ENCODE results near the gene BRICD5. TPM values are rescaled to one million over a fixed set of nuclear protein-coding genes. Genes with fewer than 3 reads are reported as not detected.
"Not testable (repeated sequence)": the region's sequence is repeated elsewhere in the genome, so short reads cannot be mapped to it uniquely, and the experiment has no call there.

The BRICD5 gene
- total and polyA plus RNA-seq, 8 donors = 2.9 to 15.3 (median 5.1) TPM

DNA sequence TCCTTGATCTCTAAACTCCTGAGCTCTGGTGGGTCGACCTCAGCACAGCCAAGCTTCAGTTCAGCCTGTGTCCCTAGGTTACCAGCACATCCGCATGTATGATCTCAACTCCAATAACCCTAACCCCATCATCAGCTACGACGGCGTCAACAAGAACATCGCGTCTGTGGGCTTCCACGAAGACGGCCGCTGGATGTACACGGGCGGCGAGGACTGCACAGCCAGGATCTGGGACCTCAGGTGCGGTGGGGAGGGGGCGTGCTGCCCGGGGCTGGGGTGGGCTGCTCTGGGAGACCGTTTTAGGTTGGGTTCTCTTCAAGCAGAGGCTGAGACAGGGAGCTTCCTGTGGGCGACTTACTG is 4.3 kb downstream of the BRICD5 start:
- peak overlapping the region; percentile 62 to 74 for H3K4me3 ChIP-seq
- peaks cover 0 to 46% of the 10 kb centered on the region in 2 donors for H3K36me3 ChIP-seq
- no peak for DNase-seq
- peak overlapping the region in 1 of 2 donors; percentile 95 for H3K27ac ChIP-seq
- no peaks in the 10 kb centered on the region for H3K9me3 ChIP-seq
- no peak for ATAC-seq
- no peaks in the 10 kb centered on the region for H3K27me3 ChIP-seq
- intact Hi-C loops (cut with DNase I) = no loop called here
- H3K4me1 ChIP-seq = peaks cover 13 to 32% of the 10 kb centered on the region in 2 donors
- TF ChIP-seq, protein P1, sequence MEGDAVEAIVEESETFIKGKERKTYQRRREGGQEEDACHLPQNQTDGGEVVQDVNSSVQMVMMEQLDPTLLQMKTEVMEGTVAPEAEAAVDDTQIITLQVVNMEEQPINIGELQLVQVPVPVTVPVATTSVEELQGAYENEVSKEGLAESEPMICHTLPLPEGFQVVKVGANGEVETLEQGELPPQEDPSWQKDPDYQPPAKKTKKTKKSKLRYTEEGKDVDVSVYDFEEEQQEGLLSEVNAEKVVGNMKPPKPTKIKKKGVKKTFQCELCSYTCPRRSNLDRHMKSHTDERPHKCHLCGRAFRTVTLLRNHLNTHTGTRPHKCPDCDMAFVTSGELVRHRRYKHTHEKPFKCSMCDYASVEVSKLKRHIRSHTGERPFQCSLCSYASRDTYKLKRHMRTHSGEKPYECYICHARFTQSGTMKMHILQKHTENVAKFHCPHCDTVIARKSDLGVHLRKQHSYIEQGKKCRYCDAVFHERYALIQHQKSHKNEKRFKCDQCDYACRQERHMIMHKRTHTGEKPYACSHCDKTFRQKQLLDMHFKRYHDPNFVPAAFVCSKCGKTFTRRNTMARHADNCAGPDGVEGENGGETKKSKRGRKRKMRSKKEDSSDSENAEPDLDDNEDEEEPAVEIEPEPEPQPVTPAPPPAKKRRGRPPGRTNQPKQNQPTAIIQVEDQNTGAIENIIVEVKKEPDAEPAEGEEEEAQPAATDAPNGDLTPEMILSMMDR (IDR thresholded peaks at IDR 0.05) = no peak

GRCh38 chr16:2205967-2206313 is 4.7 kb downstream of the BRICD5 start:
- Histone ChIP-seq H3K9me3 (no peaks in the 10 kb centered on the region), H3K27ac (peak overlapping the region; percentile 95 to 96), H3K4me1 (peaks cover 13 to 31% of the 10 kb centered on the region in 2 donors), H3K27me3 (no peaks in the 10 kb centered on the region), H3K4me3 (peak overlapping the region; percentile 62 to 74), H3K36me3 (peaks cover 0 to 42% of the 10 kb centered on the region in 2 donors)
- TF ChIP-seq, protein P1 (IDR thresholded peaks at IDR 0.05) = no peak
- intact Hi-C loops (cut with DNase I) = no loop called here
- ATAC-seq (peak; percentile 12), DNase-seq (peak in 2 of 4 donors; percentile 57 to 84)

GRCh38 chr16:2205104-2205966 is 5.3 kb downstream of the BRICD5 start, which contains the start of gene MLST8:
MLST8 (plus strand) TSS chr16:2205454; CDS start chr16:2206086, 632 bp downstream.
- no peaks in the 10 kb centered on the region for H3K27me3 ChIP-seq
- TF ChIP-seq, protein P1 (IDR thresholded peaks at IDR 0.05) = no peak
- peaks cover 0 to 37% of the 10 kb centered on the region in 2 donors for H3K36me3 ChIP-seq
- ATAC-seq = peak; percentile 97
- intact Hi-C loops (cut with DNase I) = no loop called here
- peaks cover 13 to 31% of the 10 kb centered on the region in 2 donors for H3K4me1 ChIP-seq
- peak; percentile 88 to 96 (median 92) for DNase-seq
- H3K9me3 ChIP-seq = no peaks in the 10 kb centered on the region
- H3K4me3 ChIP-seq = peak within 1 kb of the TSS; percentile 62 to 74
- peak within 1 kb of the TSS; percentile 95 to 96 for H3K27ac ChIP-seq

- peak overlapping the region; percentile 62 to 74 for H3K4me3 ChIP-seq
- intact Hi-C loops (cut with DNase I) = no loop called here
- H3K27ac ChIP-seq = peak overlapping the region; percentile 95 to 96
- H3K9me3 ChIP-seq = no peaks in the 10 kb centered on the region
- H3K27me3 ChIP-seq = peaks cover 0 to 6% of the 10 kb centered on the region in 2 donors
- no peak for DNase-seq
- H3K4me1 ChIP-seq = peaks cover 13 to 31% of the 10 kb centered on the region in 2 donors
- TF ChIP-seq, protein P1 (IDR thresholded peaks at IDR 0.05) = no peak
- peaks cover 0 to 29% of the 10 kb centered on the region in 2 donors for H3K36me3 ChIP-seq
- ATAC-seq = no peak
Observed at GRCh38 chr16:2204416-2205103, 6.1 kb downstream of the BRICD5 start.

DNA sequence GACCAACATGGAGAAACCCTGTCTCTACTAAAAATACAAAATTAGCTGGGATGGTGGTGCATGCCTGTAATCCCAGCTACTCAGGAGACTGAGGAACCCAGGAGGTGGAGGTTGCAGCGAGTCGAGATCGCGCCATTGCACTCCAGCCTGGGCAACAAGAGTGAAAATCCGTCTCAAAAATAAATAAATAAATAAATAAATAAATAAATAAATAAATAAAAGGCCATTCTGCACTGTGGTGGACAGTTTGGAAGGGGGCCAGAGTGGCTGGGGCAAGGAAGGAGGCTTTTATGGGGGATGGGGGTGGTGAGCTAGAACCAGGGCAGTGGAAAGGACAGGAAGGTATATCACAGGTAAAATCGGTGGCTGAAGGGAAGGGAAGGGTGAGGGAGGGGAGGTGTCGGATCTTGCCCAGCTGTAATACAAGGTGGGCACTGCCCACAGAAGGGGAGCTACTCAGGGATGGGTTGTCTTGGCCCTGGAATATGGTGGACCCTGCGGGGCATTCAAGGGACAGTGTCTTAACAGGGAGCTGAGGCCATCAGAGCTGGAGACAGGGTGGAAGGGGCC is 7.5 kb downstream of the BRICD5 start:
- DNase-seq; ATAC-seq; intact Hi-C loops (cut with DNase I); H3K4me3 ChIP-seq; H3K9me3 ChIP-seq; H3K27ac ChIP-seq: not testable (repeated sequence)
- peaks cover 0 to 20% of the 10 kb centered on the region in 2 donors for H3K27me3 ChIP-seq
- peaks cover 13 to 31% of the 10 kb centered on the region in 2 donors for H3K4me1 ChIP-seq
- H3K36me3 ChIP-seq = peaks cover 0 to 15% of the 10 kb centered on the region in 2 donors
